GM12878 (cell line): Measurements from ENCODE around the gene DUSP8. TPM values are rescaled to one million over a fixed set of nuclear protein-coding genes. Genes with fewer than 3 reads are reported as not detected.

ENCODE experiments used
- ATAC-seq: fragments of 200-7000 bp; cut with Tn5 transposase; 3 replicates; pipeline ENCODE4 v1.9.1; 2020; ENCODE audit warnings: mild to moderate bottlenecking, moderate library complexity
- BruUV-seq: library from RNA; stranded (reverse); fragments of 400-500 nt; replicated peaks from 2 replicates; lab custom pipeline; 2021; lab: Mats Ljungman, UMichigan
- CTCF ChIA-PET: fragments of 300-600 bp; sonication (Branson Sonifier 250); formaldehyde crosslinking; extraction: SDS; loops from one replicate; lab custom pipeline; 2021; ENCODE audit warnings: inconsistent platforms; lab: Yijun Ruan, JAX
- POLR2A ChIA-PET: fragments of 350-600 bp; formaldehyde crosslinking; extraction: SDS; loops from one replicate; lab custom pipeline; 2021; ENCODE audit warnings: inconsistent platforms; lab: Charles Lee
- RAD21 ChIA-PET: fragments of 300-600 bp; sonication (Branson Sonifier 250); formaldehyde crosslinking; loops from one replicate; lab custom pipeline; 2023; ENCODE audit warnings: antibody characterized with exemption; ENCODE audit not compliant: unreplicated experiment; lab: Charles Lee
- SMC1A ChIA-PET: fragments of 300-600 bp; sonication (Branson Sonifier 250); formaldehyde crosslinking; loops from one replicate; lab custom pipeline; 2023; ENCODE audit not compliant: unreplicated experiment, uncharacterized antibody; lab: Charles Lee
- DNase-seq: peaks from one replicate; pipeline ENCODE4 v3.0.0-alpha.2; 2011; ENCODE audit warnings: low read depth, low spot score
- FAIRE-seq: peaks from 3 replicates; lab custom pipeline; 2011; peaks lifted over from hg19 to GRCh38; lab: Jason Lieb, UNC
- H2AFZ ChIP-seq: 2 replicates; pipeline ENCODE4 v1.6.0; 2011; ENCODE audit warnings: low read depth, low read length, control low read depth; ENCODE audit not compliant: control insufficient read depth
- H3K27ac ChIP-seq: 2 replicates; pipeline ENCODE4 v1.5.1; 2011; ENCODE audit warnings: control low read depth; ENCODE audit not compliant: control insufficient read depth, insufficient read depth
- H3K27me3 ChIP-seq, 2 experiments: replicated peaks in 1 of 2; 2 replicates each; pipeline versions ENCODE4 v1.6.0 to v1.6.1; 2011; ENCODE audit warnings: low read length in 1 of 2; ENCODE audit not compliant: control insufficient read depth in 2 of 2, insufficient read depth in 2 of 2
- H3K36me3 ChIP-seq, 2 experiments: 2 replicates each; pipeline ENCODE4 v1.5.1; 2011; ENCODE audit warnings: low read length in 1 of 2; ENCODE audit not compliant: control insufficient read depth in 2 of 2, insufficient read depth in 2 of 2
- H3K4me1 ChIP-seq: 2 replicates; pipeline ENCODE4 v1.6.1; 2011; ENCODE audit warnings: mild to moderate bottlenecking, low read length, moderate library complexity, mixed read lengths; ENCODE audit not compliant: control insufficient read depth, insufficient read depth
- H3K4me2 ChIP-seq: 2 replicates; pipeline ENCODE4 v1.6.0; 2011; ENCODE audit warnings: control low read depth; ENCODE audit not compliant: control insufficient read depth, insufficient read depth
- H3K4me3 ChIP-seq: fragments of 200-600 bp; sonication (generic); 2 replicates; pipeline ENCODE4 v1.5.1; 2016
- H3K79me2 ChIP-seq: 2 replicates; pipeline ENCODE4 v1.6.0; 2011; ENCODE audit warnings: low read length; ENCODE audit not compliant: control insufficient read depth, insufficient read depth
- H3K9ac ChIP-seq: 2 replicates; pipeline ENCODE4 v1.8.0; 2011; ENCODE audit warnings: low read length, control low read depth, mixed read lengths; ENCODE audit not compliant: control insufficient read depth, insufficient read depth
- H3K9me3 ChIP-seq: replicated peaks from 3 replicates; pipeline ENCODE4 v1.5.1; 2011; ENCODE audit warnings: mild to moderate bottlenecking, low read length; ENCODE audit not compliant: control insufficient read depth, insufficient read depth
- H4K20me1 ChIP-seq: 2 replicates; pipeline ENCODE4 v1.6.0; 2011; ENCODE audit not compliant: control insufficient read depth, insufficient read depth
- BCL3 ChIP-seq: IDR thresholded peaks from 2 replicates; pipeline ENCODE4 v1.6.1; 2011; ENCODE audit warnings: borderline replicate concordance, low read depth, mild to moderate bottlenecking, moderate library complexity, low read length; ENCODE audit not compliant: insufficient read depth, poor library complexity, severe bottlenecking
- CUX1 ChIP-seq: IDR thresholded peaks from 2 replicates; pipeline ENCODE4 v1.6.1; 2012; ENCODE audit warnings: improper control_type of control experiment, low read depth, low read length; ENCODE audit not compliant: insufficient replicate concordance
- E2F8 ChIP-seq: fragments of 450-650 bp; IDR thresholded peaks from 2 replicates; pipeline ENCODE4 v1.6.1; 2018; ENCODE audit warnings: mild to moderate bottlenecking, low read depth, moderate library complexity; ENCODE audit not compliant: partially characterized antibody
- HDAC6 ChIP-seq: fragments of 200-600 bp; sonication (generic); IDR thresholded peaks from one replicate; pipeline ENCODE4 v1.8.0; 2017; ENCODE audit warnings: antibody characterized with exemption; ENCODE audit not compliant: unreplicated experiment
- NBN ChIP-seq: fragments of 450-650 bp; IDR thresholded peaks from 2 replicates; pipeline ENCODE4 v1.6.1; 2016
- NFYB ChIP-seq: IDR thresholded peaks from 2 replicates; pipeline ENCODE4 v1.6.1; 2011; ENCODE audit warnings: low read depth, mild to moderate bottlenecking, low read length, improper control_type of control experiment, moderate library complexity; ENCODE audit not compliant: insufficient read depth
- NKRF ChIP-seq: fragments of 450-650 bp; conservative IDR thresholded peaks from 2 replicates; pipeline ENCODE4 v1.6.1; 2017; ENCODE audit warnings: mild to moderate bottlenecking, moderate library complexity
- WGBS: methylation state at CpG from one replicate; pipeline ENCODE4 v1.1.6; 2016; ENCODE audit warnings: low lambda C conversion rate; ENCODE audit not compliant: insufficient replicate concordance, insufficient coverage; ENCODE audit errors: missing lambda C conversion rate; 5-methylcytosine and 5-hydroxymethylcytosine counted together
- in situ Hi-C: fragments of 300-500 bp; cut with MboI; formaldehyde crosslinking; loops from 9 replicates; pipeline ENCODE4 v1.14.3; 2018; ENCODE audit warnings: mixed read lengths
- intact Hi-C: fragments of 100-400 bp; cut with micrococcal nuclease; formaldehyde crosslinking; loops from one replicate; pipeline ENCODE4 v1.14.2; 2022; ENCODE audit not compliant: unreplicated experiment
- polyA plus RNA-seq, 11 experiments: library from polyadenylated mRNA; depleted of rRNA in 4 of 11; unstranded in 6 of 11; stranded (reverse) in 5 of 11; fragments of >200 nt; fragmentation: Nextera tagmentation in 4 of 11; fragmentation: Illumina TruSeq in 1 of 11; extraction: Ambion mirVana in 4 of 11; extraction: Trizol in 1 of 11; gene quantifications; 1 replicate in 1 of 11; 2 replicates in 10 of 11; pipeline versions ENCODE4 v1.2.1 to v1.2.3, GENCODE V29; 2011 to 2016; ENCODE audit warnings: inconsistent platforms in 2 of 11, missing spikeins in 2 of 11, low read depth in 1 of 11
- total RNA-seq, 4 experiments: library from RNA; depleted of rRNA in 3 of 4; stranded (reverse); fragments of >200 nt in 3 of 4; fragmentation: Illumina TruSeq in 1 of 4; extraction: Trizol in 1 of 4; gene quantifications; 2 replicates each; pipeline versions ENCODE4 v1.2.1 to v1.2.3, GENCODE V29; 2013 to 2021

Gene DUSP8
- total and polyA plus RNA-seq, 10 of the 15 experiments (the other 5 are each of a cell fraction or from before 2014, with no cell fraction given) = 0.04 to 1.7 (median 0.26) TPM; not detected in 6

GRCh38 chr11:1545432-1545831, 26.6 kb downstream of the DUSP8 start (continued):
- TF ChIP-seq HDAC6 (no peak), NBN (no peak), NKRF (no peak)

- no peaks in the 10 kb centered on the region for H3K79me2 ChIP-seq
- POLR2A ChIA-PET = no interaction called here
- intact Hi-C loops = no loop called here
- peaks cover 1 to 4% of the 10 kb centered on the region in 2 experiments; a peak in 3 of 4 replicates for H3K27me3 ChIP-seq
- H3K36me3 ChIP-seq = no peaks in the 10 kb centered on the region
- CTCF ChIA-PET = no interaction called here
- no peaks in the 10 kb centered on the region for H3K9me3 ChIP-seq
- SMC1A ChIA-PET = no interaction called here
- RAD21 ChIA-PET = no interaction called here
- H3K27ac ChIP-seq = no peak overlapping the region
- no peaks in the 10 kb centered on the region for H3K4me1 ChIP-seq
- no peak overlapping the region for H3K9ac ChIP-seq
- no peak overlapping the region for H3K4me3 ChIP-seq
- FAIRE-seq (no peak), ATAC-seq (no peak), DNase-seq (no peak)
- no TSS peak for BruUV-seq
- in situ Hi-C loops = no loop called here
- H4K20me1 ChIP-seq = no peaks in the 10 kb centered on the region
- H3K4me2 ChIP-seq = no peak overlapping the region
- no peak overlapping the region for H2AFZ ChIP-seq
- 2% methylated on average over 6 of the region's 6 CpGs for WGBS
- TF ChIP-seq HDAC6 = no peak
- no peak for TF ChIP-seq NFYB
- TF ChIP-seq BCL3 = no peak
- TF ChIP-seq E2F8 = no peak
- no peak for TF ChIP-seq CUX1
These were observed 27.5 kb downstream of the DUSP8 start for GRCh38 chr11:1544536-1544935.
